22Rv1 (cell line): Measurements from ENCODE around the gene EAF1.

Source experiments
- H3K27ac ChIP-seq: fragments of 450-650 bp; 2 replicates; pipeline ENCODE4 v1.5.1; 2017
- ZFX ChIP-seq: fragments of 450-650 bp; IDR thresholded peaks from 2 replicates; pipeline ENCODE4 v1.6.1; 2017; ENCODE audit warnings: antibody characterized with exemption, borderline replicate concordance
- TF ChIP-seq, protein P1 (sequence below): fragments of 450-650 bp; IDR thresholded peaks from 2 replicates; pipeline ENCODE4 v1.5.1; 2017; ENCODE audit warnings: mild to moderate bottlenecking

Gene EAF1

DNA sequence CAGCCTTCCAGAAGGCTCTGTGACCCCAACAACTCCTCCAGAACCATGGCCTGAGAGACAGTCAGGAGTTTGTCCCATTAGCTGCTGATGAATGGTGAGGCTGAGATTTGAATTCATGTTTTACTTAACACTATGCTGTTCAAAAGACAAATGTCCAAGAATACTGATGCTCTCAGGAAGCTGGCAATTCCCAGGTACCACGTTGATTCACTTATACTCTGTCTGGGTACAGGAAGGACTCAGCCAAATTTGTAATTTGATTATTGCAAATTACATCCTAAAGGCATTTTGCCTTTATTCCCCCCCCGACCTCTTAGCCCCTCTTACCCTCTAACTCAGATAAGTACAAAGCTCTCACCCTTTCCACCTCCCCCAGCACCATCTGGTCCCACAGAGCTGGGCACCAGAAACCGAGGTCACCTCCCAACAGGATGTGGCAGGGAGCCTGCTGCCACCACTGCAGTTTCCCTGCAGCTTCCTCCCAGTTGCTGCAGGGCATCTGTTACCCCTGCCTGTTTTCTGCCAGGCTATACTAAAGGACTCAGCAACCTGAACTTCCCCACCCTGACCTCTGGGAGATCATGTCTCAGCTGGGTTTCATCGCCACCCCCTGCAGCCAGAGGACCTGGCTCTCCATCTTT lies 33.6 kb downstream of the EAF1 start:
- no peak overlapping the region for H3K27ac ChIP-seq
- TF ChIP-seq ZFX = no peak
- TF ChIP-seq, protein P1, sequence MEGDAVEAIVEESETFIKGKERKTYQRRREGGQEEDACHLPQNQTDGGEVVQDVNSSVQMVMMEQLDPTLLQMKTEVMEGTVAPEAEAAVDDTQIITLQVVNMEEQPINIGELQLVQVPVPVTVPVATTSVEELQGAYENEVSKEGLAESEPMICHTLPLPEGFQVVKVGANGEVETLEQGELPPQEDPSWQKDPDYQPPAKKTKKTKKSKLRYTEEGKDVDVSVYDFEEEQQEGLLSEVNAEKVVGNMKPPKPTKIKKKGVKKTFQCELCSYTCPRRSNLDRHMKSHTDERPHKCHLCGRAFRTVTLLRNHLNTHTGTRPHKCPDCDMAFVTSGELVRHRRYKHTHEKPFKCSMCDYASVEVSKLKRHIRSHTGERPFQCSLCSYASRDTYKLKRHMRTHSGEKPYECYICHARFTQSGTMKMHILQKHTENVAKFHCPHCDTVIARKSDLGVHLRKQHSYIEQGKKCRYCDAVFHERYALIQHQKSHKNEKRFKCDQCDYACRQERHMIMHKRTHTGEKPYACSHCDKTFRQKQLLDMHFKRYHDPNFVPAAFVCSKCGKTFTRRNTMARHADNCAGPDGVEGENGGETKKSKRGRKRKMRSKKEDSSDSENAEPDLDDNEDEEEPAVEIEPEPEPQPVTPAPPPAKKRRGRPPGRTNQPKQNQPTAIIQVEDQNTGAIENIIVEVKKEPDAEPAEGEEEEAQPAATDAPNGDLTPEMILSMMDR = no peak

DNA sequence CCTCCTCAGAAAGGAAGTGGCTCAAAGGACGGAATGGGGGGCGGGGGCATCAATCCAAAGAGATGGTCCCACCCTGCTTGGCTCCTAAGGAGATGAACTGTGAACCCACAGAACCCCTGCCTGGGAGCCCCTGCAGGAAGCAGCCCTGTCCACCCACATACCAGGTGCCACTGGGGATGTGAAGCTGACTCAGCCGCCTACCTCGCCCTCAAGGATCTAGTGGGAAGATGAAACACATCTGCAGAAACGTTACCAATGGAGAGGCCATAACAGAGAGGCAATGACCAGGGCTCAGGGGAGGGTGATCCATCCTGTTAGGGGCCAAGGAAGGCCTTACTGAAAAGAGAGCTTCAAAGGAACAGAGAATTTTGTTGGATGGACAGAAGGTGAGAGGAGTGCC lies 35.1 kb downstream of the EAF1 start:
- TF ChIP-seq, protein P1 = no peak
- TF ChIP-seq ZFX = no peak
- no peak overlapping the region for H3K27ac ChIP-seq

DNA sequence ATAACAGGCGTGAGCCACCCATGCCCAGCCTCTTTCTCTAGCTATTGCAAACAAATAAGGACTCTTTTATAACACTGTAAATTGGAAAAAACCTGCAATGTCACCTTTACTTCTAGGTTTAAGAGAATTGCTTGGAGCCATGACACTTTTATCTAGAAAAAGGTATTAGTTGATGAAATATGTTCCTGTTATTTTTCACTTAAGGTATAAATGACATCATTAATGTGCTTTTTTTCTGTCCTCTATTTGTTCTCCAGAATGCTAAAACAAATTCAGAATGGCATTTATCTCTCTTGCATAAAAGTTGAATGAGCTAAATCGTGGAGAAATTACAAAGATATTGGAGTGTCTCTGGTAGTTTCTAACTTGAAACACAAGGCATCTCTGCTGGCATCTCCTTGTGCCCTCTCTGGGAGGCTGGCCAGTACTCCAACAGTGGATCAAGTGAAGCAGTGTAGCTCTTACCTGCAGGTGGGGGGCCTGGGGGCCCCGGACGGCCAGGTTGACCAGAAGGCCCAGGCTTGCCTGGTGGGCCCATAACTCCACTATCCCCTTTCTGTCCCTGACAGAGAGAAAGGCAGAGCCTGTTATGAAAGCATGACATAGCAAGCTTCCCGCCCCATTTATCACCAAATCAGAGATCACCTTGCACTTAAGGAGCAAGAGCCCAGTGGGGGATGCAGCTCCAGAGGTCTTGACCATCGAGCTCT lies 38.6 kb downstream of the EAF1 start:
- H3K27ac ChIP-seq = no peak overlapping the region
- TF ChIP-seq, protein P1 = no peak
- no peak for TF ChIP-seq ZFX

DNA sequence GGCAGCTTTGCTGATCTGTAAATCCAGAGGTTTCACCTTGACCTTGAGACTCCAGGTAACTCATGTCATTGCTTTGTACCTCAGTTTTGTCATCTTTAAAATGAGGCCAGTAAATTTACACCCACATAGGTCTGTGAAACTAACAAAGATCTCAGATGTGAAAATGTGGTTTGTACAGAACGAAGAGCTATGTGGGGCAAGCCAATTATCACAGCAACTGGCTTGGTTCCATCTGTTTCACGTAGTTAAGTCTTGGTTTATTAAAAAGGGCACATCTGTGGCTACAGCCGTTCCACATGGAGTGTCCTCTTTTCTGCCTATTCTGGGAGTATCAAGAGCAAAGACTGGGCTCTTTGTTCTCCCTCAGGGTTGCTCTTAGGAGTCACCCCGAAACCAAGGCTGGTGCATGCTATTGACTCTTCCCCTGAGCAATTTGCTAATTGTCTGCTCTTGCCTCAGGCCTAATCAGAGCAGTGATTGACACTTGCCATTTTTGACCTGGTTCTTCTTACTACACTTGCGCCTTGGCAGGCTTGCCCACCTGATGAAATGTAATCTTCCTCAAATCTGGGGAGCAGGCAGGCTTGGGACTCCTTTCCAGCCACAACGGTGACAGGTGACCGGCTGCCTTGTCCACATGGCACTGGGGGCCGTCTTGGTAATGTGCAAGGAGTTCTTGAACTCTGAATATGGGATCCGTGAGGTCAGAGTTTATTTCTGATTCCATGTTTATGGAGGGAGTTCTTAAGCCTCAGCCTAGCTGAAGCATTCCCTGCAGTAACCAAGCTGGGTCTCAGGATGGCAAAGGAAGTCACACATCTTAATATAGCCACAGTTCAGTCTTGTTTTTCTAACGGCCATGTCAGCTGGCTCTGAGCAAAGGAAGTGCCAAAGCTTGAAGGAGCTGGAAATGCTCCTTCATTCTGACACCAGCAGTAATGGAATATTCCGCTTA lies 40.1 kb downstream of the EAF1 start:
- H3K27ac ChIP-seq = no peak overlapping the region
- TF ChIP-seq ZFX = no peak
- TF ChIP-seq, protein P1 = no peak

- TF ChIP-seq, protein P1 = no peak
- TF ChIP-seq ZFX = no peak
- H3K27ac ChIP-seq = no peak overlapping the region
These were observed 42.9 kb downstream of the EAF1 start for GRCh38 chr3:15470261-15470660.

- TF ChIP-seq ZFX = no peak
- TF ChIP-seq, protein P1 = no peak
- H3K27ac ChIP-seq = no peak overlapping the region
These were observed 43.5 kb downstream of the EAF1 start for GRCh38 chr3:15470849-15471248.
